Ishikawa (cell line): ENCODE data around the gene RARS2.

Source experiments
- CEBPB ChIP-seq: IDR thresholded peaks from 2 replicates; pipeline ENCODE4 v1.6.1; 2012
- CREB1 ChIP-seq: IDR thresholded peaks from 2 replicates; pipeline ENCODE4 v1.6.1; 2012; ENCODE audit warnings: low read depth
- TAF1 ChIP-seq: IDR thresholded peaks from 2 replicates; pipeline ENCODE4 v1.6.1; 2012; ENCODE audit warnings: low read depth, mild to moderate bottlenecking
- YY1 ChIP-seq: IDR thresholded peaks from 2 replicates; pipeline ENCODE4 v1.6.1; 2012; ENCODE audit warnings: low read depth

DNA sequence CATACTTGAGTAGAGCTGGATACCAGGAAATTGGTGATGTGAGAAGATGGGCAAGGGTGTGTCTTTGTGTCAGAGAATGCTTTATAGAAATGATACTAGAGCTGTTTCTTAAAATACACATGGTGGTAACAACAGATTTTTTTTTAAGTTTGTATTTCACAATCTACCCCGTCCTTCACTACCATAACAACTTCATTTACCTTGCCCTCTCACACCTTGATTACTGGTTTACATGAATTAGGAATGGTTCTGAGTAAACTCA is 45.4 kb downstream of the RARS2 start:
- no peak for TF ChIP-seq TAF1
- no peak for TF ChIP-seq CREB1
- no peak for TF ChIP-seq CEBPB
- TF ChIP-seq YY1, result no peak
